Measurements from ENCODE around the gene NRAS. TPM values are rescaled to one million over a fixed set of nuclear protein-coding genes. Genes with fewer than 3 reads are reported as not detected.

Gene NRAS

DNA sequence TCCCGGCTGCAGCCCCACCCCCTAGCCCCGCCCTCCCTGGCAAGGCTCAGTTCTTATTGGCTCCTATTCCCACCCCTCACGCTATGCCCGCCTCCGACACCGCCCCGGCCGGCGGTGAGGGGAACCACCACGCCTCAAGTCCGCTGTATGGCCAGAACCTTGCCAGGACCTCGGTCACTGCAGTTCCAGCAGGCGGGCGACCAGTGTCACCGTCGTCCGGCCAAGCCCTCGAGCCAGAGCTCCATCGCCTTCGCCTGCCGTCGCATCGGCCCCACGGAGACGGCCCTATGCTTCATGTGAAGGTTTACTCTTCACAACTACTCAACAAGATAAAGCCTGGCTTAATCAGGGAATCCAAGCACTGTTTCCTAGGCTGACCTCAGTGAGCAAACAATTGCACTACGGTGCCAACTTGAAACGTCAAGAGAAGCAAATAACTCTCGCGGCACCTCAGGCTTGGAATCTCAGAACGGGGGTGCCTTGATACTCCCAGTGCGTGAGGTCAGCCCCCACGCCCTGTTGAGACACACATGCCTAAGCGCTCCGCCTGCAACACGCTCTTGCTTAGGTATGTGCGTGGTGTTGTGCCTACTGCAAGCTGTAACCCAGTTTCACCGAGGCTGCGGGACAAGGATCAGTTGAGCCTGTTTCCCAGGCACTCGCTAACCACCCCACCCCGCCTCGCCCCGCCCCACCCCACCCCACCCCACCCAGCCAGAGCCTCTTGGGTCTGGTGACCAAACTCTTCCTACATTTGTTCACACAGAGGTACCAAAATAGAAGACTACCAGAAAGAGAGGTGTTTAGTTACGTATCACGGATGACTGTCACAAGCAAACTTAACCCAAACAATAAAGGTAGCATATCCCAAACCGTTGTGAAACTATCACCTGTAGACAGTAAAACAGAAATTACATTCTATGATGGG is 46.2 kb downstream of the NRAS start:
- Histone ChIP-seq H3K9me3 (replicated peaks; ENCODE audit: low read length) (no peaks in the 10 kb centered on the region), H3K9ac (ENCODE audit: low read depth, low read length) (peak overlapping the region; percentile 88), H3K4me2 (ENCODE audit: low read length) (peak overlapping the region; percentile 96), H3K27me3 (ENCODE audit: control insufficient read depth, insufficient read depth, low read length) (peaks cover 14% of the 10 kb centered on the region), H3K36me3 (ENCODE audit: insufficient read depth, low read length) (no peaks in the 10 kb centered on the region), H3K4me1 (ENCODE audit: control insufficient read depth, insufficient read depth, low read length) (peaks cover 7% of the 10 kb centered on the region), H3K4me3 (ENCODE audit: low read length) (peak overlapping the region; percentile 83)

- H3K4me3 ChIP-seq (ENCODE audit: low read length) = peak within 1 kb of the TSS; percentile 83
- peak within 1 kb of the TSS; percentile 88 for H3K9ac ChIP-seq (ENCODE audit: low read depth, low read length)
- peaks cover 7% of the 10 kb centered on the region for H3K4me1 ChIP-seq (ENCODE audit: control insufficient read depth, insufficient read depth, low read length)
- H3K27me3 ChIP-seq (ENCODE audit: control insufficient read depth, insufficient read depth, low read length) = peaks cover 8% of the 10 kb centered on the region
- peak within 1 kb of the TSS; percentile 96 for H3K4me2 ChIP-seq (ENCODE audit: low read length)
- H3K9me3 ChIP-seq (replicated peaks; ENCODE audit: low read length) = no peaks in the 10 kb centered on the region
- H3K36me3 ChIP-seq (ENCODE audit: insufficient read depth, low read length) = no peaks in the 10 kb centered on the region
Observed at GRCh38 chr1:114669562-114670082, 46.9 kb downstream of the NRAS start, which contains the start of gene DENND2C. TSS of gene DENND2C (minus strand) at chr1:114670049. CDS start at chr1:114625984, 44,065 bp downstream.

- H3K4me1 ChIP-seq (ENCODE audit: control insufficient read depth, insufficient read depth, low read length) = peaks cover 7% of the 10 kb centered on the region
- no peaks in the 10 kb centered on the region for H3K36me3 ChIP-seq (ENCODE audit: insufficient read depth, low read length)
- peak overlapping the region; percentile 88 for H3K9ac ChIP-seq (ENCODE audit: low read depth, low read length)
- H3K9me3 ChIP-seq (replicated peaks; ENCODE audit: low read length) = no peaks in the 10 kb centered on the region
- peak overlapping the region; percentile 83 for H3K4me3 ChIP-seq (ENCODE audit: low read length)
- H3K4me2 ChIP-seq (ENCODE audit: low read length) = peak overlapping the region; percentile 96
- H3K27me3 ChIP-seq (ENCODE audit: control insufficient read depth, insufficient read depth, low read length) = peaks cover 3% of the 10 kb centered on the region
Observed at GRCh38 chr1:114668784-114669561, 47.6 kb downstream of the NRAS start.

- no peak overlapping the region for H3K4me3 ChIP-seq (ENCODE audit: low read length)
- H3K27me3 ChIP-seq (ENCODE audit: control insufficient read depth, insufficient read depth, low read length) = peaks cover 2% of the 10 kb centered on the region
- no peak overlapping the region for H3K9ac ChIP-seq (ENCODE audit: low read depth, low read length)
- no peak overlapping the region for H3K4me2 ChIP-seq (ENCODE audit: low read length)
- H3K9me3 ChIP-seq (replicated peaks; ENCODE audit: low read length) = no peaks in the 10 kb centered on the region
- no peaks in the 10 kb centered on the region for H3K36me3 ChIP-seq (ENCODE audit: insufficient read depth, low read length)
- H3K4me1 ChIP-seq (ENCODE audit: control insufficient read depth, insufficient read depth, low read length) = peaks cover 7% of the 10 kb centered on the region
Observed at GRCh38 chr1:114668373-114668772, 48.2 kb downstream of the NRAS start.

GRCh38 chr1:114666954-114667353 is 49.6 kb downstream of the NRAS start:
- H3K36me3 ChIP-seq (ENCODE audit: insufficient read depth, low read length) = no peaks in the 10 kb centered on the region
- no peak overlapping the region for H3K9ac ChIP-seq (ENCODE audit: low read depth, low read length)
- H3K4me2 ChIP-seq (ENCODE audit: low read length) = no peak overlapping the region
- no peaks in the 10 kb centered on the region for H3K27me3 ChIP-seq (ENCODE audit: control insufficient read depth, insufficient read depth, low read length)
- no peaks in the 10 kb centered on the region for H3K9me3 ChIP-seq (replicated peaks; ENCODE audit: low read length)
- peaks cover 7% of the 10 kb centered on the region for H3K4me1 ChIP-seq (ENCODE audit: control insufficient read depth, insufficient read depth, low read length)
- H3K4me3 ChIP-seq (ENCODE audit: low read length) = no peak overlapping the region

DNA sequence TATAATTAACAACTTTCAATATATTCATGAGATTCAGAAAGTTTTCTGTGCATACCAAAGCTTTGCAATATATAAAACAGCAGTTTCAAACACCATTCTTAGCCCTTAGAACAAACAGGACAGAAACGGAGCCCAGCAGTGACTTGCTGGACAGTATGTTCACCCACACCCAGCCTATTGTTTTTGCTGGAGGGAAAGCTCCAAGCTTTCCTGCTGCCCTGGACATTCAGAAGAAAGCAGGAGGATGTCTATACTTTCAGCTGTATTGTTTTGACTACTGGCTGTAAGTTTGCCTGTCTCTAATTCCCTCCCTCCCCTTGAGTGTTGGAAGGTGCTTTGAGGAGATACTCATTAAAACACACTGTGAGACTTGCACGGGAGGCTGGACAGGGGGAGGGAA is 56.3 kb downstream of the NRAS start:
- Histone ChIP-seq H3K4me3 (ENCODE audit: low read length) (no peak overlapping the region), H3K36me3 (ENCODE audit: insufficient read depth, low read length) (no peaks in the 10 kb centered on the region), H3K4me2 (ENCODE audit: low read length) (no peak overlapping the region), H3K9ac (ENCODE audit: low read depth, low read length) (no peak overlapping the region), H3K9me3 (replicated peaks; ENCODE audit: low read length) (no peaks in the 10 kb centered on the region), H3K4me1 (ENCODE audit: control insufficient read depth, insufficient read depth, low read length) (no peaks in the 10 kb centered on the region), H3K27me3 (ENCODE audit: control insufficient read depth, insufficient read depth, low read length) (no peaks in the 10 kb centered on the region)

Small RNAs within 50 kb of the gene (small RNA-seq; reads per million reads assigned to genes)
- gene RN7SL432P (not detected), gene RNY1P13 (not detected)

Measured in skeletal muscle satellite cell (primary cell).